CD4-positive, alpha-beta memory T cell (primary cell): ENCODE data around the gene THSD4. TPM values are rescaled to one million over a fixed set of nuclear protein-coding genes. Genes with fewer than 3 reads are reported as not detected.

Experiments used
- CTCF ChIA-PET: fragments of 350-600 bp; sonication (Branson Sonifier 250); formaldehyde crosslinking; loops from one replicate; lab custom pipeline; 2021; ENCODE audit warnings: inconsistent platforms; ENCODE audit not compliant: partially characterized antibody; lab: Charles Lee
- POLR2A ChIA-PET: fragments of 350-600 bp; sonication (Branson Sonifier 250); formaldehyde crosslinking; loops from one replicate; lab custom pipeline; 2021; ENCODE audit not compliant: partially characterized antibody; lab: Charles Lee
- DNase-seq, 5 donors: peaks; one replicate each; pipeline versions ENCODE4 v3.0.0 to v3.0.0-alpha.2; 2020 to 2022; ENCODE audit warnings: mixed read lengths in 1 of 5
- H3K27ac ChIP-seq: one replicate; pipeline ENCODE4 v1.7.0; 2013; ENCODE audit warnings: low read depth, low read length
- H3K27me3 ChIP-seq: 2 replicates; pipeline ENCODE4 v1.7.0; 2013; ENCODE audit warnings: mild to moderate bottlenecking, low read length, moderate library complexity; ENCODE audit not compliant: insufficient read depth
- H3K36me3 ChIP-seq: 2 replicates; pipeline ENCODE4 v1.7.0; 2013; ENCODE audit warnings: mild to moderate bottlenecking, low read length, moderate library complexity; ENCODE audit not compliant: insufficient read depth
- H3K4me1 ChIP-seq: 2 replicates; pipeline ENCODE4 v1.7.0; 2013; ENCODE audit warnings: mild to moderate bottlenecking, low read length, moderate library complexity; ENCODE audit not compliant: insufficient read depth
- H3K4me3 ChIP-seq, 2 donors: one replicate each; pipeline ENCODE4 v1.7.0; 2013; ENCODE audit warnings: low read length in 2 of 2, mild to moderate bottlenecking in 1 of 2
- H3K9me3 ChIP-seq, 2 donors: one replicate each; pipeline ENCODE4 v1.7.0; 2013; ENCODE audit warnings: low read length in 2 of 2, control low read depth in 1 of 2; ENCODE audit not compliant: control insufficient read depth in 1 of 2
- H3K27ac Mint-ChIP-seq, 7 donors: one replicate each; pipeline ENCODE4 v1.8.0; 2020 to 2021; ENCODE audit warnings: mixed read lengths in 7 of 7, mild to moderate bottlenecking in 6 of 7, inconsistent platforms in 3 of 7, moderate library complexity in 3 of 7
- H3K27me3 Mint-ChIP-seq, 2 donors: one replicate each; pipeline ENCODE4 v1.8.0; 2020 to 2021; ENCODE audit warnings: mixed read lengths in 2 of 2
- H3K36me3 Mint-ChIP-seq, 2 donors: one replicate each; pipeline ENCODE4 v1.8.0; 2020 to 2021; ENCODE audit warnings: mixed read lengths in 2 of 2, inconsistent platforms in 1 of 2, mild to moderate bottlenecking in 1 of 2
- H3K4me1 Mint-ChIP-seq, 4 donors: one replicate each; pipeline ENCODE4 v1.8.0; 2020 to 2021; ENCODE audit warnings: mixed read lengths in 4 of 4, mild to moderate bottlenecking in 1 of 4
- H3K4me3 Mint-ChIP-seq, 8 donors: one replicate each; pipeline ENCODE4 v1.8.0; 2020 to 2021; ENCODE audit warnings: mixed read lengths in 8 of 8, mild to moderate bottlenecking in 7 of 8, moderate library complexity in 6 of 8, inconsistent platforms in 3 of 8
- H3K9me3 Mint-ChIP-seq, 8 donors: one replicate each; pipeline ENCODE4 v1.8.0; 2020 to 2021; ENCODE audit warnings: mixed read lengths in 8 of 8, mild to moderate bottlenecking in 5 of 8, inconsistent platforms in 3 of 8, moderate library complexity in 1 of 8
- intact Hi-C: fragments of 100-400 bp; cut with micrococcal nuclease; formaldehyde crosslinking; loops from one replicate; pipeline ENCODE4 v1.15.1; 2023
- polyA plus RNA-seq, 2 donors: library from polyadenylated mRNA; unstranded; fragments of 300-500 nt; fragmentation: Illumina TruSeq; gene quantifications; one replicate each; pipeline ENCODE4 v1.2.3, GENCODE V29; 2021
- total RNA-seq, 2 experiments: library from RNA; stranded (reverse); gene quantifications; one replicate each; pipeline ENCODE4 v1.2.3, GENCODE V29; 2021

THSD4 gene
- total and polyA plus RNA-seq, 4 experiments from 2014 or later = not detected

DNA sequence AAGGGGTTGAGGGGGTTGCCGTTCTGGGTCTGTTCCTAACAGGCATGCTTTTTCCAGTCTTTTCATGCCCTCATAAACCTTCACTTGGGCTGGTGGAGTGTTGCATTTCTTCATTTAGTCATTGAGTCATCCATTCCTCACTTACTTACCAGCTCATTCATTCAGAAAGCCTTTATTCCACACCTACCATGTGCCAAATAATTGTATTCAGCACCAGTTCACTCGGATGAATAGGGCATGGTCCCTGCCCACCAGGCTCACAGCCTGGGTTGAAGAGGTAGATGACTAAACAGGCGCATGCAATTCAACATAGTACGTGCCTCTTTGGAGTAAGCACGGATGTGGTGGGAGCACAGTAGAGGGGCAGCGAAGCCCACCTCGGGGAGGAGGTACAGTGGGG, 35.1 kb upstream of the THSD4 start:
- intact Hi-C loops = no loop called here
- Mint-ChIP-seq H3K27me3 (peaks cover 5 to 25% of the 10 kb centered on the region in 2 donors), H3K4me3 (no peak overlapping the region), H3K9me3 (peaks cover 0 to 8% (median 3%) of the 10 kb centered on the region in 8 donors), H3K4me1 (no peaks in the 10 kb centered on the region), H3K27ac (no peak overlapping the region), H3K36me3 (no peaks in the 10 kb centered on the region)
- H3K27ac ChIP-seq = no peak overlapping the region
- no peaks in the 10 kb centered on the region for H3K27me3 ChIP-seq
- ChIA-PET CTCF (no interaction called here), POLR2A (no interaction called here)
- H3K9me3 ChIP-seq = no peaks in the 10 kb centered on the region
- no peak for DNase-seq
- no peak overlapping the region for H3K4me3 ChIP-seq
- no peaks in the 10 kb centered on the region for H3K4me1 ChIP-seq
- no peaks in the 10 kb centered on the region for H3K36me3 ChIP-seq

- Mint-ChIP-seq H3K4me1 (no peaks in the 10 kb centered on the region), H3K27me3 (peaks cover 5 to 30% of the 10 kb centered on the region in 2 donors), H3K27ac (no peak overlapping the region), H3K4me3 (no peak overlapping the region), H3K9me3 (peaks cover 0 to 8% (median 3%) of the 10 kb centered on the region in 8 donors), H3K36me3 (no peaks in the 10 kb centered on the region)
- POLR2A ChIA-PET = no interaction called here
- Histone ChIP-seq H3K36me3 (no peaks in the 10 kb centered on the region), H3K27ac (no peak overlapping the region), H3K4me3 (no peak overlapping the region), H3K27me3 (no peaks in the 10 kb centered on the region), H3K4me1 (no peaks in the 10 kb centered on the region), H3K9me3 (no peaks in the 10 kb centered on the region)
- intact Hi-C loops = no loop called here
- DNase-seq = no peak
- CTCF ChIA-PET = no interaction called here
Observed at GRCh38 chr15:71080705-71081104, 34.6 kb upstream of the THSD4 start.

- no peaks in the 10 kb centered on the region for H3K9me3 ChIP-seq
- DNase-seq = no peak
- CTCF ChIA-PET = no interaction called here
- Mint-ChIP-seq H3K4me3 (no peak overlapping the region), H3K27ac (no peak overlapping the region), H3K36me3 (no peaks in the 10 kb centered on the region), H3K9me3 (peaks cover 0 to 7% (median under 1%) of the 10 kb centered on the region in 8 donors), H3K4me1 (no peaks in the 10 kb centered on the region), H3K27me3 (peaks cover 10 to 30% of the 10 kb centered on the region in 2 donors)
- no peak overlapping the region for H3K27ac ChIP-seq
- H3K4me1 ChIP-seq = no peaks in the 10 kb centered on the region
- no peaks in the 10 kb centered on the region for H3K27me3 ChIP-seq
- POLR2A ChIA-PET = no interaction called here
- intact Hi-C loops = no loop called here
- H3K4me3 ChIP-seq = no peak overlapping the region
- H3K36me3 ChIP-seq = no peaks in the 10 kb centered on the region
Observed at GRCh38 chr15:71082803-71083202, 32.5 kb upstream of the THSD4 start.

GRCh38 chr15:71083349-71083748, 31.9 kb upstream of the THSD4 start:
- CTCF ChIA-PET = no interaction called here

GRCh38 chr15:71084264-71084663, 31.0 kb upstream of the THSD4 start:
- no peaks in the 10 kb centered on the region for H3K4me1 ChIP-seq
- Mint-ChIP-seq H3K4me3 (no peak overlapping the region), H3K36me3 (no peaks in the 10 kb centered on the region), H3K27me3 (peaks cover 10 to 30% of the 10 kb centered on the region in 2 donors), H3K27ac (no peak overlapping the region), H3K4me1 (no peaks in the 10 kb centered on the region), H3K9me3 (peaks cover 0 to 7% (median under 1%) of the 10 kb centered on the region in 8 donors)
- H3K27ac ChIP-seq = no peak overlapping the region
- intact Hi-C loops = no loop called here
- ChIA-PET POLR2A (no interaction called here), CTCF (no interaction called here)
- H3K4me3 ChIP-seq = no peak overlapping the region
- H3K9me3 ChIP-seq = no peaks in the 10 kb centered on the region
- H3K27me3 ChIP-seq = no peaks in the 10 kb centered on the region
- no peak for DNase-seq
- H3K36me3 ChIP-seq = no peaks in the 10 kb centered on the region

More at GRCh38 chr15:71083349-71083748, 31.9 kb upstream of the THSD4 start:
- Mint-ChIP-seq H3K4me1 (no peaks in the 10 kb centered on the region), H3K4me3 (no peak overlapping the region), H3K9me3 (peaks cover 0 to 6% (median 0%) of the 10 kb centered on the region in 8 donors), H3K36me3 (no peaks in the 10 kb centered on the region), H3K27me3 (peaks cover 10 to 30% of the 10 kb centered on the region in 2 donors), H3K27ac (no peak overlapping the region)
- POLR2A ChIA-PET = no interaction called here
- no peaks in the 10 kb centered on the region for H3K4me1 ChIP-seq
- no peak overlapping the region for H3K4me3 ChIP-seq
- intact Hi-C loops = no loop called here
- no peaks in the 10 kb centered on the region for H3K9me3 ChIP-seq
- no peak overlapping the region for H3K27ac ChIP-seq
- no peaks in the 10 kb centered on the region for H3K27me3 ChIP-seq
- no peak for DNase-seq
- no peaks in the 10 kb centered on the region for H3K36me3 ChIP-seq

- CTCF ChIA-PET = no interaction called here
- H3K4me3 Mint-ChIP-seq = no peak overlapping the region
- peaks cover 13 to 27% of the 10 kb centered on the region in 2 donors for H3K27me3 Mint-ChIP-seq
Observed at GRCh38 chr15:71085809-71086208, 29.5 kb upstream of the THSD4 start.

DNA sequence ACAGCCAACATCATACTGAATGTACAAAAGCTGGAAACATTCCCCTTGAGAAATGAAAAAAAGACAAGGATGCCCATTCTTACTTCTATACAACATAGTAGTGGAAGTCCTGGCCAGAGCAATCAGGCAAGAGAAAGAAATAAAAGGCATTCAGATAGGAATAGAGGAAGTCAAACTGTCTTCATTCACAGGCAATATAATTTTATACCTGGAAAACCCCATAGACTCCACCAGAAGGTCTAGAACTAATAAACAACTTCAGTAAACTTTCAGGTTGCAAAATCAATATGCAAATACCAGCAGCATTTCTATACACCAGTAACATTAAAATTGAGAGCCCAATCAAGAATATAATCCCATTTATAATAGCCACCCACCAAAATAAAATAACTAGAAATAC, 27.1 kb upstream of the THSD4 start:
- Mint-ChIP-seq H3K27me3 (peaks cover 12 to 24% of the 10 kb centered on the region in 2 donors), H3K4me3 (no peak overlapping the region), H3K4me1 (no peaks in the 10 kb centered on the region), H3K36me3 (no peaks in the 10 kb centered on the region), H3K27ac (no peak overlapping the region), H3K9me3 (peaks cover 0 to 7% (median under 1%) of the 10 kb centered on the region in 8 donors)
- intact Hi-C loops = no loop called here
- H3K4me3 ChIP-seq = no peak overlapping the region
- ChIA-PET POLR2A (no interaction called here), CTCF (no interaction called here)
- DNase-seq = no peak
- no peaks in the 10 kb centered on the region for H3K27me3 ChIP-seq
- H3K27ac ChIP-seq = no peak overlapping the region
- H3K36me3 ChIP-seq = no peaks in the 10 kb centered on the region
- no peaks in the 10 kb centered on the region for H3K4me1 ChIP-seq
- H3K9me3 ChIP-seq = no peaks in the 10 kb centered on the region

More at GRCh38 chr15:71085809-71086208, 29.5 kb upstream of the THSD4 start:
- peaks cover 0 to 7% (median under 1%) of the 10 kb centered on the region in 8 donors for H3K9me3 Mint-ChIP-seq
- Histone ChIP-seq H3K4me3 (no peak overlapping the region), H3K9me3 (no peaks in the 10 kb centered on the region), H3K4me1 (no peaks in the 10 kb centered on the region), H3K27ac (no peak overlapping the region), H3K27me3 (no peaks in the 10 kb centered on the region), H3K36me3 (no peaks in the 10 kb centered on the region)
- H3K36me3 Mint-ChIP-seq = no peaks in the 10 kb centered on the region
- no peaks in the 10 kb centered on the region for H3K4me1 Mint-ChIP-seq
- no peak overlapping the region for H3K27ac Mint-ChIP-seq
- no peak for DNase-seq
- POLR2A ChIA-PET = no interaction called here
- intact Hi-C loops = no loop called here

GRCh38 chr15:71088683-71089082, 26.6 kb upstream of the THSD4 start:
- no peaks in the 10 kb centered on the region for H3K4me1 Mint-ChIP-seq
- H3K27me3 Mint-ChIP-seq = peaks cover 12 to 24% of the 10 kb centered on the region in 2 donors
- Histone ChIP-seq H3K36me3 (no peaks in the 10 kb centered on the region), H3K9me3 (no peaks in the 10 kb centered on the region), H3K4me1 (no peaks in the 10 kb centered on the region), H3K4me3 (no peak overlapping the region), H3K27ac (no peak overlapping the region), H3K27me3 (no peaks in the 10 kb centered on the region)
- no peaks in the 10 kb centered on the region for H3K36me3 Mint-ChIP-seq
- H3K4me3 Mint-ChIP-seq = no peak overlapping the region
- ChIA-PET CTCF (no interaction called here), POLR2A (no interaction called here)
- H3K9me3 Mint-ChIP-seq = peaks cover 0 to 9% (median 1%) of the 10 kb centered on the region in 8 donors
- no peak for DNase-seq
- intact Hi-C loops = no loop called here
- no peak overlapping the region for H3K27ac Mint-ChIP-seq
